ENCODE measurements around the gene DICER1. TPM values are rescaled to one million over a fixed set of nuclear protein-coding genes. Genes with fewer than 3 reads are reported as not detected.

Gene DICER1
- total RNA-seq, 1 experiment from 2014 or later = 57.1 TPM

GRCh38 chr14:95037273-95037672, 120.1 kb downstream of the DICER1 start:
- no peak for DNase-seq (ENCODE audit: low spot score)
- TF ChIP-seq EZH2 (IDR thresholded peaks at IDR 0.05; ENCODE audit: borderline replicate concordance, low read depth, low read length, poor library complexity, severe bottlenecking) = no peak
- TF ChIP-seq CTCF (conservative IDR thresholded peaks at IDR 0.05; ENCODE audit: low read depth, low read length) = no peak
- Histone ChIP-seq H3K36me3 (ENCODE audit: insufficient read depth, low read length, poor library complexity, severe bottlenecking) (no peaks in the 10 kb centered on the region), H3K27ac (ENCODE audit: low read depth, low read length, poor library complexity, severe bottlenecking) (no peak overlapping the region), H3K4me1 (ENCODE audit: insufficient read depth, low read length, poor library complexity, severe bottlenecking) (no peaks in the 10 kb centered on the region), H3K27me3 (replicated peaks; ENCODE audit: insufficient read depth, low read depth, low read length, poor library complexity) (no peaks in the 10 kb centered on the region), H3K9me3 (ENCODE audit: low read depth, low read length, poor library complexity, severe bottlenecking) (no peaks in the 10 kb centered on the region), H3K4me3 (ENCODE audit: low read depth, low read length, poor library complexity, severe bottlenecking) (no peak overlapping the region)
- intact Hi-C loops (cut with micrococcal nuclease; ENCODE audit: unreplicated experiment) = no loop called here
- BruUV-seq (replicated peaks) = no TSS peak
- ChIA-PET POLR2A (ENCODE audit: low non-redundant PET) (no interaction called here), CTCF (no interaction called here)

Small RNAs within 50 kb of the gene (microRNA-seq; reads per million reads assigned to microRNA genes)
- 19.4 reads per million, percentile 42 among the genes with 10 or more reads in this experiment for gene MIR3173

Other genes with a start within 250 kb of the DICER1 start
- 8.6 and 12.2 TPM in 2 replicates for gene CLMN, start 162.4 kb upstream of the DICER1 start, total RNA-seq (2021)